GM21786 (cell line): ENCODE results near the gene DLG2.
"Not testable (repeated sequence)": the region's sequence is repeated elsewhere in the genome, so short reads cannot be mapped to it uniquely, and the experiment has no call there.

Experiments
- ATAC-seq: cut with Tn5 transposase; IDR thresholded peaks from one replicate; pipeline ENCODE4 v1.9.1; 2021; ENCODE audit not compliant: unreplicated experiment

The DLG2 gene

GRCh38 chr11:84799112-84799511 lies 828.0 kb downstream of the DLG2 start:
- no peak for ATAC-seq

- no peak for ATAC-seq
Measured at GRCh38 chr11:84795698-84796097, 831.4 kb downstream of the DLG2 start.

GRCh38 chr11:84794663-84795443 lies 832.3 kb downstream of the DLG2 start:
- no peak for ATAC-seq

- no peak for ATAC-seq
Measured at GRCh38 chr11:84793318-84793717, 833.8 kb downstream of the DLG2 start.

GRCh38 chr11:84790849-84791427 lies 836.2 kb downstream of the DLG2 start:
- ATAC-seq: no peak

GRCh38 chr11:84788220-84788619 lies 838.9 kb downstream of the DLG2 start:
- no peak for ATAC-seq

- not testable (repeated sequence) for ATAC-seq
Measured at GRCh38 chr11:84784158-84784557, 843.0 kb downstream of the DLG2 start.

- ATAC-seq: no peak
Measured at GRCh38 chr11:84780689-84781293, 846.4 kb downstream of the DLG2 start.

- no peak for ATAC-seq
Measured at GRCh38 chr11:84775503-84775902, 851.6 kb downstream of the DLG2 start.

- ATAC-seq: no peak
Measured at GRCh38 chr11:84763931-84764330, 863.2 kb downstream of the DLG2 start.

GRCh38 chr11:84757711-84758110 lies 869.4 kb downstream of the DLG2 start:
- no peak for ATAC-seq

- no peak for ATAC-seq
Measured at GRCh38 chr11:84751371-84751770, 875.8 kb downstream of the DLG2 start.

- ATAC-seq: no peak
Measured at GRCh38 chr11:84747871-84748270, 879.3 kb downstream of the DLG2 start.

- ATAC-seq: no peak
Measured at GRCh38 chr11:84740050-84740449, 887.1 kb downstream of the DLG2 start.

- ATAC-seq: no peak
Measured at GRCh38 chr11:84724256-84724655, 902.9 kb downstream of the DLG2 start.

- no peak for ATAC-seq
Measured at GRCh38 chr11:84722583-84723108, 904.5 kb downstream of the DLG2 start.

GRCh38 chr11:84721561-84721961 lies 905.6 kb downstream of the DLG2 start:
- ATAC-seq: no peak

- no peak for ATAC-seq
Measured at GRCh38 chr11:84720706-84721402, 906.3 kb downstream of the DLG2 start.

GRCh38 chr11:84719935-84720577 lies 907.1 kb downstream of the DLG2 start:
- no peak for ATAC-seq

GRCh38 chr11:84714316-84714780 lies 912.8 kb downstream of the DLG2 start:
- peak; percentile 98 for ATAC-seq

- no peak for ATAC-seq
Measured at GRCh38 chr11:84691830-84692229, 935.3 kb downstream of the DLG2 start.
